ENCODE data around the gene METAP1.
A peak's percentile ranks its signal among the peaks of the same experiment; 100 is the strongest.

The METAP1 gene

DNA sequence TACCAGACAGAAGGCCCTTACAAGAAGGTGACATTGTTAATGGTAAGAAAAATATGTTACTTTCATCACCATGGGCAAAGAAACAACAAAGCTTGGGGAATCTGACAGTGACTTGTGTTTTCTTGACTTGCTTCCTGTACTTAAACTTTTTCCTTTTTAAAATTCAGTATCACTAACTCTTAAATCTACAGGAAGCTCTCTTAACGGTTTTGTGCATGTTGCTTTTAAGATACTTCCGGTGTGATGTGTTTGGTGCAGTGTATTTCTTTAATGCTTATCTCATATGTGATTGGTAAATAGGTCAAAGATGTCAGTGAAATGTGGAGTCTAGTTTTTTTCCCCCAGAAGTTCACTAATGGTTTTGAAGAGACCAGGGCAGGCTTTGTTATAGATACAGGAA, 47.8 kb downstream of the METAP1 start:
- Histone ChIP-seq H3K4me3 (ENCODE audit: severe bottlenecking) (no peak overlapping the region), H3K9me3 (ENCODE audit: severe bottlenecking) (peaks cover under 1% of the 10 kb centered on the region), H3K27ac (ENCODE audit: poor library complexity, severe bottlenecking) (no peak overlapping the region), H3K27me3 (ENCODE audit: insufficient read depth, poor library complexity, severe bottlenecking) (no peaks in the 10 kb centered on the region), H3K36me3 (ENCODE audit: low read depth) (peaks cover 80% of the 10 kb centered on the region), H3K4me1 (ENCODE audit: insufficient read depth, poor library complexity, severe bottlenecking) (no peaks in the 10 kb centered on the region)
- DNase-seq (ENCODE audit: low spot score) (no peak), ATAC-seq (ENCODE audit: low read depth) (no peak)
- TF ChIP-seq, protein P1, sequence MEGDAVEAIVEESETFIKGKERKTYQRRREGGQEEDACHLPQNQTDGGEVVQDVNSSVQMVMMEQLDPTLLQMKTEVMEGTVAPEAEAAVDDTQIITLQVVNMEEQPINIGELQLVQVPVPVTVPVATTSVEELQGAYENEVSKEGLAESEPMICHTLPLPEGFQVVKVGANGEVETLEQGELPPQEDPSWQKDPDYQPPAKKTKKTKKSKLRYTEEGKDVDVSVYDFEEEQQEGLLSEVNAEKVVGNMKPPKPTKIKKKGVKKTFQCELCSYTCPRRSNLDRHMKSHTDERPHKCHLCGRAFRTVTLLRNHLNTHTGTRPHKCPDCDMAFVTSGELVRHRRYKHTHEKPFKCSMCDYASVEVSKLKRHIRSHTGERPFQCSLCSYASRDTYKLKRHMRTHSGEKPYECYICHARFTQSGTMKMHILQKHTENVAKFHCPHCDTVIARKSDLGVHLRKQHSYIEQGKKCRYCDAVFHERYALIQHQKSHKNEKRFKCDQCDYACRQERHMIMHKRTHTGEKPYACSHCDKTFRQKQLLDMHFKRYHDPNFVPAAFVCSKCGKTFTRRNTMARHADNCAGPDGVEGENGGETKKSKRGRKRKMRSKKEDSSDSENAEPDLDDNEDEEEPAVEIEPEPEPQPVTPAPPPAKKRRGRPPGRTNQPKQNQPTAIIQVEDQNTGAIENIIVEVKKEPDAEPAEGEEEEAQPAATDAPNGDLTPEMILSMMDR (IDR thresholded peaks at IDR 0.05; ENCODE audit: poor library complexity, severe bottlenecking) = no peak

DNA sequence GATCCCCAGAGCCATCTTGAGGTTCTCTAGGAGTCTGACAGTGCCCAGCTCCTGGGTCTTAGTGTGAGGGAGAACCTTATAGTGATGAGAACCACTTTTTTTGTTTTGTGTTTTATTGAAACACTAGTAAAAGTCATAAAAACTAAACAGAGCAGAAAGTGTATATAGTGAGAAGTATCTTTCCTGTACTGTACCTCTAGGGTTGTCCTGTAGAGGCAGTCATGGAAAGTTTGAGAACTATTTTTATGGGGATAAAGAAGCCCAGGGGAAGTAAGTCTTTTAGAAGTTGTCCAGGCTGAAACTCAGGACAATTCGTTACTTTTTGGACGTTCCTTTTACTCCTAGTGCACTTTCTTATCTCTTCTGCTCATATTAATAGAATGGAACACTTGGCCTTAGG, 52.2 kb downstream of the METAP1 start:
- no peak for ATAC-seq (ENCODE audit: low read depth)
- Histone ChIP-seq H3K27me3 (ENCODE audit: insufficient read depth, poor library complexity, severe bottlenecking) (no peaks in the 10 kb centered on the region), H3K9me3 (ENCODE audit: severe bottlenecking) (no peaks in the 10 kb centered on the region), H3K36me3 (ENCODE audit: low read depth) (peaks cover 76% of the 10 kb centered on the region), H3K4me1 (ENCODE audit: insufficient read depth, poor library complexity, severe bottlenecking) (no peaks in the 10 kb centered on the region), H3K27ac (ENCODE audit: poor library complexity, severe bottlenecking) (no peak overlapping the region), H3K4me3 (ENCODE audit: severe bottlenecking) (no peak overlapping the region)
- TF ChIP-seq, protein P1 (IDR thresholded peaks at IDR 0.05; ENCODE audit: poor library complexity, severe bottlenecking) = no peak
- no peak for DNase-seq (ENCODE audit: low spot score)

DNA sequence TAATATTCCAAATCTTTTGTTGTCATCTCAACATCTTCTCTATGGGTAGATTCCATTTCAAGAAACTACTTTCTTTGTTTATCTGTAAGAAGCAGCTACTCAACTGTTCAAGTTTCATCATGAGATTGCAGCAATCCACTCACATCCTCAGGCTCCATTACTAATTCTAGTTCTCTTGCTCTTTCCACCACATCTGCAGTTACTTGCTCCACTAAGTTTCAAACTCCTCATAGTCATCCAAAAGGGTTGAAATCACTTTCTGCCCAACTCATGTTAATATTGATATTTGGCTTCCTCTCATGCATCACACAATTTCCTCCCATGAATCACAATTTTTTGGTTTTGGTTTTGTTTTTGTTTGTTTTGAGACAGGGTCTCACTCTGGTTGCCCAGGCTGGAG, 57.4 kb downstream of the METAP1 start:
- Histone ChIP-seq H3K27ac (ENCODE audit: poor library complexity, severe bottlenecking) (no peak overlapping the region), H3K27me3 (ENCODE audit: insufficient read depth, poor library complexity, severe bottlenecking) (no peaks in the 10 kb centered on the region), H3K4me1 (ENCODE audit: insufficient read depth, poor library complexity, severe bottlenecking) (peaks cover 3% of the 10 kb centered on the region), H3K36me3 (ENCODE audit: low read depth) (peaks cover 51% of the 10 kb centered on the region), H3K9me3 (ENCODE audit: severe bottlenecking) (no peaks in the 10 kb centered on the region), H3K4me3 (ENCODE audit: severe bottlenecking) (no peak overlapping the region)
- ATAC-seq (ENCODE audit: low read depth) (no peak), DNase-seq (ENCODE audit: low spot score) (no peak)
- TF ChIP-seq, protein P1 (IDR thresholded peaks at IDR 0.05; ENCODE audit: poor library complexity, severe bottlenecking) = no peak

DNA sequence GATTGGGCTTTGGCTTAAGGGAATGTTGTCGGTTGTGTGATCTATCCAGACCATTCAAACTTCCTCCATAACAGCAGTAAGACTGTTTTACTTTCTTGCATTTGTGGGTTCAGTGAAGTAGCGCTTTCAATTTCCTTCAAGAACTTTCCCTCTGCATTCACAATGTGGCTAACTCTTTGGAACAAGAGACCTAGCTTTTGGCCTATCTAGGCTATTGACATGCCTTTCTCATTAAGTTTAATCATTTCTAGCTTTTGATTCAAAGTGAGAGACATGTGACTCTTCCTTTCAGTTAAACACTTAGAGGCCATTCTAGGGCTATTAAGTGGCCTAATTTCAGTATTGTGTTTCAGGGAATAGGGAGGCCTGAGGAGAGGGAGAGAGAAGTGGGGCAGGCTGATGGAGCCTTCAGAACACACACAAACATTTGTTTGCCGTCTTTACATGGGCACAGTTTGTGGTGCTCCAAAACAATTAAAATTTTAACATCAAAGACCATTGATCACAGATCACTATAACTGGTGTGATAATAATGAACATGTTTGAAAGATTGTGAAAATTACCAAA, 59.0 kb downstream of the METAP1 start:
- Histone ChIP-seq H3K36me3 (ENCODE audit: low read depth) (peaks cover 48% of the 10 kb centered on the region), H3K27ac (ENCODE audit: poor library complexity, severe bottlenecking) (no peak overlapping the region), H3K4me1 (ENCODE audit: insufficient read depth, poor library complexity, severe bottlenecking) (peaks cover 7% of the 10 kb centered on the region), H3K27me3 (ENCODE audit: insufficient read depth, poor library complexity, severe bottlenecking) (no peaks in the 10 kb centered on the region), H3K4me3 (ENCODE audit: severe bottlenecking) (no peak overlapping the region), H3K9me3 (ENCODE audit: severe bottlenecking) (no peaks in the 10 kb centered on the region)
- TF ChIP-seq, protein P1 (IDR thresholded peaks at IDR 0.05; ENCODE audit: poor library complexity, severe bottlenecking) = no peak
- ATAC-seq (ENCODE audit: low read depth) = no peak
- DNase-seq (ENCODE audit: low spot score) = no peak

DNA sequence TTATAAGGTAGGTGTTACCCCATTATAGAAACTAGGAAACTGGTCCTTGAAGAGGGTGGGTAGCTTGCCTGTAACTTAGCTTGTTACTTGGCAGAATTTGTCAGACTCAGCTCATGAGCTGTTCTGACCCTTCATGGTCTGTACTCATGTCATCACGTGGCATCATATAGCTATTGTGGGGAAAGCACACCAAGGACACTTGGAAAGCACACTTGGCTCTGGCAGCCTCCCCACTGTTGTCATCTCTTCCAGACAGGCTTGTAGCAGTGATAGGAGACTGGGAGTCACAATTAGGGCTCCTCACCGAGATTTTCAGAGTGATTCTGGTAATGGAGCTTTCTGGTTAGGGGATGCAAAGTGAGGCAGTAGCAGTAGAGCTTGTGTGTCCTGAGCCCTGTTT, 62.7 kb downstream of the METAP1 start:
- Histone ChIP-seq H3K36me3 (ENCODE audit: low read depth) (peaks cover 57% of the 10 kb centered on the region), H3K4me3 (ENCODE audit: severe bottlenecking) (no peak overlapping the region), H3K27me3 (ENCODE audit: insufficient read depth, poor library complexity, severe bottlenecking) (no peaks in the 10 kb centered on the region), H3K4me1 (ENCODE audit: insufficient read depth, poor library complexity, severe bottlenecking) (peaks cover 22% of the 10 kb centered on the region), H3K9me3 (ENCODE audit: severe bottlenecking) (no peaks in the 10 kb centered on the region), H3K27ac (ENCODE audit: poor library complexity, severe bottlenecking) (peak overlapping the region; percentile 96)
- TF ChIP-seq, protein P1 (IDR thresholded peaks at IDR 0.05; ENCODE audit: poor library complexity, severe bottlenecking) = no peak
- DNase-seq (ENCODE audit: low spot score) = no peak
- ATAC-seq (ENCODE audit: low read depth) = no peak

Data from RWPE2 (cell line).